ENCODE measurements around the gene DNER. TPM values are rescaled to one million over a fixed set of nuclear protein-coding genes. Genes with fewer than 3 reads are reported as not detected.

Gene DNER
- total and polyA plus RNA-seq, 4 donors: 0.01 TPM; not detected in 3

GRCh38 chr2:229378386-229378785 is 336.0 kb downstream of the DNER start (continued):
- TF ChIP-seq JUND (IDR thresholded peaks at IDR 0.05): no peak
- no peak for TF ChIP-seq ZBTB33 (IDR thresholded peaks at IDR 0.05)

GRCh38 chr2:229376866-229377265 is 337.5 kb downstream of the DNER start:
- no peak for DNase-seq (ENCODE audit: low spot score)
- H3K9me3 ChIP-seq (ENCODE audit: control insufficient read depth in 4 of 4, low read length in 3 of 4): no peaks in the 10 kb centered on the region
- no peak overlapping the region for H3K27ac ChIP-seq (ENCODE audit: low read depth in 1 of 2, low read length in 2 of 2)
- H3K4me1 ChIP-seq (ENCODE audit: control insufficient read depth in 4 of 4, insufficient read depth in 4 of 4, low read length in 3 of 4): no peaks in the 10 kb centered on the region
- H3K9ac ChIP-seq (ENCODE audit: low read depth in 1 of 2, low read length in 2 of 2): no peak overlapping the region
- 77% methylated on average over 1 of the region's 1 CpG for WGBS
- no peaks in the 10 kb centered on the region for H3K27me3 ChIP-seq (ENCODE audit: control insufficient read depth in 4 of 4, insufficient read depth in 4 of 4, low read length in 3 of 4)
- no peak overlapping the region for H3K4me3 ChIP-seq (ENCODE audit: low read depth in 1 of 3, low read length in 3 of 3)
- no peaks in the 10 kb centered on the region for H3K36me3 ChIP-seq (ENCODE audit: control insufficient read depth in 4 of 4, insufficient read depth in 3 of 4, low read depth in 1 of 4, low read length in 3 of 4)
- TF ChIP-seq HNF4A (conservative IDR thresholded peaks at IDR 0.05): no peak

- H3K36me3 ChIP-seq (ENCODE audit: control insufficient read depth in 4 of 4, insufficient read depth in 3 of 4, low read depth in 1 of 4, low read length in 3 of 4): no peaks in the 10 kb centered on the region
These were observed 339.1 kb downstream of the DNER start for GRCh38 chr2:229375251-229375650.

More at GRCh38 chr2:229375251-229375650, 339.1 kb downstream of the DNER start:
- Histone ChIP-seq H3K27me3 (ENCODE audit: control insufficient read depth in 4 of 4, insufficient read depth in 4 of 4, low read length in 3 of 4) (no peaks in the 10 kb centered on the region), H3K4me1 (ENCODE audit: control insufficient read depth in 4 of 4, insufficient read depth in 4 of 4, low read length in 3 of 4) (no peaks in the 10 kb centered on the region), H3K4me3 (ENCODE audit: low read depth in 1 of 3, low read length in 3 of 3) (no peak overlapping the region), H3K9me3 (ENCODE audit: control insufficient read depth in 4 of 4, low read length in 3 of 4) (no peaks in the 10 kb centered on the region), H3K27ac (ENCODE audit: low read depth in 1 of 2, low read length in 2 of 2) (no peak overlapping the region), H3K9ac (ENCODE audit: low read depth in 1 of 2, low read length in 2 of 2) (no peak overlapping the region)
- TF ChIP-seq ZBTB33 (IDR thresholded peaks at IDR 0.05) (no peak), RXRA (IDR thresholded peaks at IDR 0.05) (no peak), RAD21 (IDR thresholded peaks at IDR 0.05) (no peak), REST (IDR thresholded peaks at IDR 0.05) (no peak), HNF4A (conservative IDR thresholded peaks at IDR 0.05) (no peak), CTCF (IDR thresholded peaks at IDR 0.05; ENCODE audit: low read depth, low read length, missing input control) (no peak)
- DNase-seq (ENCODE audit: low spot score): no peak
